Stimulated activated CD4-positive, alpha-beta T cell treated with anti-CD3 and anti-CD28 coated beads, Interleukin-12 subunit alpha, Interleukin-12 subunit beta, amount 100 ng/mL, for 24 hours (primary cell): ENCODE results near the gene STING1.
"Not testable (repeated sequence)": the region's sequence is repeated elsewhere in the genome, so short reads cannot be mapped to it uniquely, and the experiment has no call there.

ENCODE experiments used
- DNase-seq, 2 experiments: peaks; one replicate each; pipeline ENCODE4 v3.0.0-alpha.2; 2020; ENCODE audit warnings: low read depth in 2 of 2

The STING1 gene

DNA sequence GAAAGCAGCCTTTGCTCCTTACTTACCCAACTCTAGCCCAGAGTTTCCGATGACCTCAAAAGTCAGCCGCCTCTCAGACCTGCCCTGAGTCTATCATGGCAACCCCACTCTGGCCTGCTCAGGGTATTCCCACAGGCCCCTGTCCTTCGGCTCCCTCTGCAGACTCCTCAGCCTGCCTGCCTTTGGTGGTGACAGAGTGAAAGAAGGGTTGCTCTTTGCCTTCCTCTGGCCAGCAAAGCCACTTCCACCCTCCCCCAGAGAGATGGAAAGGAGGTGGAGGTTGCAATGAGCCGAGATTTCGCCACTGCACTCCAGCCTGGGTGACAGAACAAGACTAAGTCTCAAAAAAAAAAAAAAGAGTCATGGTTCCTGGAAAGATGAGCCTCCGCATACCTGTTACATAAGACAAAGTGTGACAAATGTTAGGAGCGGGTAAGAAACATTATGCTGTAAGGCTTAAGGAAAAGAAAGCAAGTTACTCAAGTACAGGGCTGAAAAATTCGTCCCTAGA is 14.1 kb downstream of the STING1 start:
- no peak for DNase-seq

DNA sequence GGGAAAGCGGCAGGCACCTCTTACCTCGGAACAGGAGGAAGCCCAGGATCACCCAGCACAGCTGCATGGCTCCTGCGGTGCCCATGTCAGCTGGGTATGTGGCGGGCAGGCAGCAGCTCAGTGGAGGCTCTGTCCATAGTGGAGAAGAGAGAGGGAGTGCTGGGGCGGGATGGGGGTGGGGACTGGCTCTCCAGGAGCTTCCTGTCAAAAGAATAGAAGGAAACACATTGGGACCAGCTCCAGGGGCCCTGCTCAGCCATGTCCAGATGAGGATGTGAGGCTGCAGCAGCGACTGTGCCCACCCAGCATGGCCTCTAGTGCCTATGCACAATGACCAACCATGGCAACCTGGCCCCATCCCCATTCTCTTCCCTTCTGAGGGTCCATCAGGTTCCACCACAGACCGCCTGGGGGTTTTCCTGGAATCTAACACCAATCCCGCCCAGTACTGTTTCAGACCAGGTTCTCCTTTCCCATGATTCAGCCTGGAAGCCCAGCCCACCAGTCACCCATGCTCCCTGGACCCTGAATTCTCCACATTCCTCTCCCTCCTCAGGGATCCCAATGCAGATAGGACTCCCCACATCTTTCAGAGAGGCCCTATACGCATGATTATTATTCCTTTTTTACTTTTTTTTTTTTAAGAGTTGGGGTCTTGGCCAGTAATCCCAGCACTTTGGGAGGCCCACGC is 19.8 kb downstream of the STING1 start, which contains the start of gene ECSCR:
ECSCR (minus strand) TSS at position 158 of the 691 bp plus-strand sequence; CDS start at position 85, 73 bp downstream.
- no peak for DNase-seq

DNA sequence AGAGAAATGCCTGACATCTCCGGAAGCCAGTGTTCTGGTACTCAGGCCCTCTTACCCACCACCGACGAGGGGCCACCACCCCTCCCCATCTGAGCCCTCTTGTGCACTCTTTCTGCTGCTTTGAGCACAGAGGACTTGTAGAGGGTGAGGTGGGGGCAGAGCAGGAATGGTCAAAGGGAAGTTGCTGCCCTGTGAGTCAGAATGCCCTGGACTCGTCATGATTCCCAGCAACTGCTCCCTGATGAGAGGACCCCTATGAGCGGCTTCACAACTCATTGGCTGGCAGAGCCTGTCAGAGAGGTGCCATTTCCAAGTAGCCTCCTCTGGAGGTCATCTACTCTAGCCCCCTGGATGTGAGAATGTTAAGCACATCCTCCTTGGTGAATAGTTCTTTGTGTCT is 20.9 kb downstream of the STING1 start:
- no peak for DNase-seq

DNA sequence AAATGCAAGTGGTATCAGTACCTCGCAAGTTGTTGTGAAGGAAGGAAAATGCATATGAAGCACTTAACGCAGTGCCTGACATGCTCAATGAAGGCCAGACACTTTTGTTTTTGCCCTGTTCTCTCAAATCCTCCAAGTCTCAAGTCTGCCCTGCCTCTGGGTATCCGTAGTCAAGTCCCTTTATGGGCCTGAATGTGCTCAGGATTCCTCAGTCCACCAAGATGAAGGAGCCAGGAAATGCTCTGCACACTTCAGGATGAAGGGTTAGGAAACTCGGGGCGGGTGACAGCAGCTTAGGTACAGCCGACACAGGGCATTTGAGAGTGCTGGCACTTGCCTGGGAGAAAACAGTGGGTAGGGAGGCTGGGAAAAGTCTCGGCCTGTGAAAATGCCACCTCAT is 21.4 kb downstream of the STING1 start:
- DNase-seq: no peak

DNA sequence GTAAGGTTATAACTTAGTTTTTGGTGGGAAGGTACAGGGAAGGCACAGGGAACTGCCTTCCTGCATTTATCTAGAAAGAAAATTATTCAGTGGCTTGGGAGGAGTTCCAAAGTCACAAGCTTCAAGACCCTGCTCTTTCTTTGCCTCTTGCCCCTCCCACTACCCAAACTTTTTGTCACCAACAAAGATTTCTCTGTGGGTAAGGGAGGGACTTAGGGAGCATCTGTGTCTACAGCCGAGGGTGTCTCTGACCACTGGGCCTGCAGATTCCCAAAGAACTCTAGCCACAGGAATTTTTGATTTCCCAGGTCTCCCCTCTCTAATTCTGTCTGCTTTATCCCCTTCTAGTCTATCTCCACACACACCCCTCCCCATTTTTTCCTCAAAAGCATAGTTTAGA is 22.1 kb downstream of the STING1 start:
- no peak for DNase-seq

DNA sequence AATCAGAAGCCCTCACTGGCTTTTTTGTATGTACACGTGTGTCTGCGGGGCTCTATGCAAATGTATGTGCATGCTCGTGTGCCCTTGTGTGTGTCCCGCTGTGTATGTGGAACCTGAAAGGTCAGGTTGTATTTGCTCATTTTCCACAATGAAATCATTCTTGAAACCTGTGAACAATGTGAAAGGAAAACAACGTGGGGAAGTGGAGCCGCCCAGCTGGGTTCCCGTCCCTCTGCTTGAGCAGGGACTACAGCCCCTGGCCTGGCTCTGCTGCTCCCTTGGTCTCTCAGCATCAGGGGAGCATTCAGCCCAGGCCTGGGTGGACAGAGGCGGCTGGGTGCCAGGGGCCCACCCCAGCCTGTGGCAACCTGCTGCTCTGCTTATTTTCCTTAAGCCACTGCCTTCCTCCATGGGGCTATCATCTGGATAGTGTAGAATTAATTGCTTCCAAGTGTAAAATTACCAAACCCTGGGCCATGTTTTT is 23.1 kb downstream of the STING1 start:
- no peak for DNase-seq

DNA sequence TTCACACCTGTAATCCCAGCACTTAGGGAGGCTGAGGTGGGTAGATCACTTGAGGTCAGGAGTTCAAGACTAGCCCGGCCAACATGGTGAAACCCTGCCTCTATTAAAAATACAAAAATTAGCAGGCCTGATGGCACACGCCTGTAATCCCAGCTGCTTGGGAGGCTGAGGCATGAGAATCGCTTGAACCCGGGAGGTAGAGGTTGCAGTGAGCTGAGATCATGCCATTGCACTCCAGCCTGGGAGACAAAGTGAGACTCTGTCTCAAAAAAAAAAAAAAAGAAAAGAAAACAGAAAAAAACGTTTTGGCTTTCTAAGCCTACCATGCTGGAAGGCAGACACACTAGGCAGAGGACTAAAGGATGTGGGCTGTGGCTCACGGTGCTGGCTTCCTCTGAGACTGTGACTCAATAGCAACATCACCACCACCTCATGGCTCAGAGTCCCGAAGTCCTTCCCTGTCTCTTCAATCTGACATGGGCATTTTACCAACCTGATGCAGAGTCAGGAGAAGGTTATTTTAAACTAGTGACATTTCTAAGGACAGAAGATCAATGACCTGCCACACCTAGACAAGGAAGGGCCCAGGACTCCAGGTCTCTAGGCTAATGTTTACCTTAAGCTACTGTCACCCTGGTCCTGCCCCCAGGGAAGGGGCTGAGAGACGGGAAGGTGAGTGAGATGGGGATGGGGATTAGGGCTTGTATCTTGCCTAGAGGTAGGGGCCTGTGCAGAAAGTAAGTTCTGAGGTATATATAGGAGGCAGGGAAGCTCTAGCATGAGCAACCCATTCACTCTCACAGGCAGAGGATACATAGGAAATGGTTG is 23.8 kb downstream of the STING1 start:
- DNase-seq: peak; percentile 56 to 72

DNA sequence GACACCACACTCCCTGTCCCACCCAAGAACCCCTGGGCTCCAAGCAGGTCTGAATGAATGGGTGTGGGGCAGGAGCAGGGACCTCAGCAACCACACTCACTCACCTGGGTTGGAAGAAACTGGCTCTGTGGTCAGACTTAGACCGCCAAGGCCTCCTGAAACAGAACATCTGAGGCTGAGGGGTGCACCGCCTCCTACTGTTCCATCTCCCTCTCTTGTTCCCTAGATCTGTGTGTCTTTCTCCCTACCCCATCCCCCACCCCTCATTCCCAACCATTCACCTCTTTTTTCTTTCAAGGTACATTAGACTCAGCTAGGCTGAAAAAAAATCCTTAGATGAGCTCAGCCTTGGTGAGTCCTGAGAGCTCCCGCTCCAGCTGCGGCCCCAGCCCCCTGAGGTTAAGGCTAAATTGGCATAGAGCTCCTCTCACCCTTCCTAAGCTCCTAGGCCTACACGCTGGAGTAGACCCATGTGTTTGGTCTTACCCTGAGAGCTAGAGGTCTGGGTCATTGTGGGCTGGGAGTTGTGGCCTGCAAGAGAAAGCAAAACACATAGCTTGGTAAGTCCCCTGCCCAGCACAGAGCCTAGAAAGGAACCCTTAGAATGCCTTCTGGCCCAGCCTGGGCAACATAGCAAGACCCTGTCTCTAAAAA is 24.8 kb downstream of the STING1 start:
- DNase-seq: no peak

DNA sequence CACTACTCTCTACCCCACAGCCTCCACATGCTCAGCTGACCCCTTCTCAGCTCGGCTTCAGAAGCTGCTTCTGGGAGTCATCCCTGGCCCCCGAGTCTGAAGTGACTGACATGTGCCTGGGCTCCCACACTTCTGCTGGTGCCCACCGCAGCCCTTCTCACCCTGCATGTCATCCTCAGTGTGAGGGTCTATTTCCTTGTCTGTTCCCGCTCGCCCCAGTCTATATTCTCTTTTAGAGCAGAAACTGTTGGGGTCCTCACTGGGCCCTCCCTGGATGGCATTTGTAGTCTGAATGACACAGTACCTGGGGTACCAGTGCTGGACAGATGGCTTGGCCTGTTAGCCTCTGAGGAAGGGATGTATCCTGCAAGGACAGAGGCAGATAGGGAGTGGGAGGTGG is 25.3 kb downstream of the STING1 start:
- no peak for DNase-seq

DNA sequence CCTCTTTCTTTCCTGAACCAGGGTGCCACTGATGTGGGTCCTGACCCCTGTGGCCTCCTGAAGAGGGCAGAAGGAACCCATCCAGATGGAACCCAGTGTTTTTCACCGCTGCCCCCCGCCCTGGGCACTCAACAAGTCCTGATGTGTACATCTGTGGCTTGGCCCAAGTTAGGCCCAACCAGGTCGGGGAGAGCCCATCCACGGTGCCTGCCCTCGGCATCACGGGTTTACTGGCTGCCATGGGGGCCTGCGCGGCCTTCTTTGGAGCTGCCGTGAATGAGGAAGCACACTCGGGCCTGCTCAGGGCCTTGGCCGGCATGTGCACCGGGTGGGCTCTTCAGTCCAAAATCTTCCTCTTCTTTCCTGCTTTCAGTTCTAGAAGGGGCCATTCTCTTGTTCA is 25.8 kb downstream of the STING1 start:
- no peak for DNase-seq

DNA sequence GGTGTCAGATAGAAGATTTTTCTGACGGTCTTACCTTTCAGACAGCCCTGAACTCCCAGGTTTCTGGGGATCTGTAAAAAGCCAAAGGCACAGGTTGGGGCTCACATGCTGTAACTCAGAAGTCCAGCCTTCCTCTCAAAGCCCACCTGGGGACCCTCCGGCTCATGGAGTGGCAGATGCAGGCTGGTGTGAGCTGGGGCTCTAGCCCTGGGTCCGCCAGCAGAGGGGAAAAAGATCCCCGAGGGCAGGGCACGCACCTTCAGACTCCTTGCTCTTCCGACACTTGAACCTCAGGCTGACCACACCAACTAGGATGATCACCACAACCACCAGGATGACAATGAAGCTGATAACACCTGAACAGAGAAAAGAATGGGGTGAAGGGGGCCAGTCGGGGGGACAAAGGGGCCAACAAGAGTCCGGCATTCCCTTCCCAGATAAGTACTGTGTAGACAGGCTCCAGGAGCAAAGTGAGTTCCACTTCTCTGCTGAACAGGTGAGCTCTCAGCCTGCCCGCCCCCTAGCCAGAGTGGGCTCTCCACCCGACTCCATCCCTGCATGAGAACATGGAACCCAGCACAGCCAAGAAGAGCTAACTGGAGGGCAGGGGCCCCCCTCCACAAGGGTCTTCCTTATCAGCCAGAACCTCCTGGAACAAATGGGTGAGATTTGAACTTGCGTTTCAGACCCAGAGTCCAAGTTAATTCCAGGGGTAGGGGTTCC is 27.8 kb downstream of the STING1 start:
- no peak for DNase-seq

DNA sequence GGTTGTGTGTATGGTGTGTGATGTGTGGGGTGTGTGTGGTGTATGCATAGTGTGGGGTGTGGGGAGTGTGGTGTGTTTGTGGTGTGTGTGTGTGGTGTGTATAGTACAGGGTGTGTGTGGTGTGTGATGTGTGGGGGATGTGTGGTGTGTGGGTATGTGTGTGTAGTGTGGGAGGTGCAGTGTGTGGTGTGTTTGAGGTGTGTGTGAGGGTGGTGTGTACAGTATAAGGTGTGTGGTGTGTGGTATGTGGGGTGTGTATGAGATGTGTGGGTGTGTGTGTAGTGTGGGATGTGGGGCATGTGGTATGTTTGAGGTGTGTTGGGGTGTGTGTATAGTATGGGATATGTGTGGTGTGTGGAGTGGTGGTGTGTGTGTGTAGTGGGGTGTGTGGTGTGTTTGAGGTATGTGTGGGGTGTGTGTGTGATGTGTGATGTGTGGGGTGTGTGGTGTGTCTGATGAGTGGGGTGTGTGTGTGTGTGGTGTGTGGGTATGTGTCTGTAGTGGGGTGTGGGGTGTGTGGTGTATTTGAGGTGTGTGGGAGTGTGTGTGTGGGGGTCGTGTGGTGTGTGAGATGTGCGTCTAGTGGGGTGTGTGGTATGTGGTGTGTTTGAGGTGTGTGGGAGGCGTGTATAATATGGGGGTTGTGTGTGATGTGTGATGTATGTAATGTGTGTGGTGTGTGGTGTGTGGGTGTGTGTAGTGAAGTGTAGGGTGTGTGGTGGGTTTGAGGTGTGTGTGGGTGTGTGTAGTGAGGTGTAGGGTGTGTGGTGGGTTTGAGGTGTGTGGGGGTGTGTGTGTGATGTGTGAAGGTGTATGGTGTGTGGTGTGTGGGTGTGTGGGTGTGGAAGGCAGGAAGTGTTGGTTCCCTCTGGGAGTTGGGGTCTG is 28.6 kb downstream of the STING1 start:
- no peak for DNase-seq

DNA sequence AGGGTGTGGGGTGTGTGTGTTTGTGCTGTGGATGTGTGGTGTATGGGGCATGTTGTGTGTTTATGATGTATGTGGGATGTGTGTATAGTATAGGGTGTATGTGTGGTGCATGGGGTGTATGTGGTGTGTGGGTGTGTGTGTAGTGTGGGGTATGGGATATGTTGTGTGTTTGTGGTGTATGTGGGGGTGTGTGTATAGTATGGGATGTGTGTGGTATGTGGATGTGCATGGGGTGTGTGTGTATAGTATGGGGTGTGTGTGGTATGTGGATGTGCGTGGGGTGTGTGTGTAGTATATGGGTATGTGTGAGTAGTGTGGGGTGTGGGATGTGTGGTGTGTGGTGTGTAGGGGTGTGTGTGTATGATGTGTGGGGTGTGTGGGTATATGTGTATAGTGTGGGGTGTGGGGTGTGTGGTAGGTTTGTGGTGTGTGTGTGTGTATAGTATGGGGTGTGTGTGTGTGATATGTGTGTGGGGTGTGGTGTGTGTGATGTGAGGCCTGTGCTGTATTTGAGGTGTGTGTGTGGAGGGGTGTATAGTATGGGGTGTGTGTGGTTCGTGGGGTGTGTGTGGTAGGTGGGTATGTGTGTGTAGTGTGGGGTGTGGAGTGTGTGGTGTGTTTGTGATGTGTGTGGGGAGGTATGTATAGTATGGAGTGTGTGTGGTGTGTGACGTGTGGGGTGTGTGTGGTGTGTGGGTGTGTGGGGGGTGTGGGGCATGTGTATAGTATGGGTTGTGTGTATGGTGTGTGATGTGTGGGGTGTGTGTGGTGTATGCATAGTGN is 30.5 kb downstream of the STING1 start:
- DNase-seq: no peak

DNA sequence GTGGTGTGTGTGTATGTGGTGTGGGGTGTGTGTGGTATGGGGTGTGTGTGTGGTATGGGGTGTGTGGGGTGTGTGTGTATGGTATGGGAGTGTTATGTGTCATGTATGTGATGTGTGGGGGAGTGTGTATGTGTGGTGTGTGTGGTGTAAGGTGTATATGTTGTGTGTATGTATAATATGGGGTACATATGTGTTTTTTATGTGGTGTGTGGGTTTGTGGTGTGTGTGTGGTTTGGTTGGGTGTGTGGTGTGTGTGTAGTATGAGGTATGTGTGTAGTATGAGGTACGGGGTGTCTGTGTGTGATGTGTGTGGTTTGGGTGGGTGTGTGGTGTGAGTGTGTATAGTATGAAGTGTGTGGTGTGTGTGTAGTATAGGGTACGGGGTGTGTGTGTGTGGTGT is 31.4 kb downstream of the STING1 start:
- no peak for DNase-seq

DNA sequence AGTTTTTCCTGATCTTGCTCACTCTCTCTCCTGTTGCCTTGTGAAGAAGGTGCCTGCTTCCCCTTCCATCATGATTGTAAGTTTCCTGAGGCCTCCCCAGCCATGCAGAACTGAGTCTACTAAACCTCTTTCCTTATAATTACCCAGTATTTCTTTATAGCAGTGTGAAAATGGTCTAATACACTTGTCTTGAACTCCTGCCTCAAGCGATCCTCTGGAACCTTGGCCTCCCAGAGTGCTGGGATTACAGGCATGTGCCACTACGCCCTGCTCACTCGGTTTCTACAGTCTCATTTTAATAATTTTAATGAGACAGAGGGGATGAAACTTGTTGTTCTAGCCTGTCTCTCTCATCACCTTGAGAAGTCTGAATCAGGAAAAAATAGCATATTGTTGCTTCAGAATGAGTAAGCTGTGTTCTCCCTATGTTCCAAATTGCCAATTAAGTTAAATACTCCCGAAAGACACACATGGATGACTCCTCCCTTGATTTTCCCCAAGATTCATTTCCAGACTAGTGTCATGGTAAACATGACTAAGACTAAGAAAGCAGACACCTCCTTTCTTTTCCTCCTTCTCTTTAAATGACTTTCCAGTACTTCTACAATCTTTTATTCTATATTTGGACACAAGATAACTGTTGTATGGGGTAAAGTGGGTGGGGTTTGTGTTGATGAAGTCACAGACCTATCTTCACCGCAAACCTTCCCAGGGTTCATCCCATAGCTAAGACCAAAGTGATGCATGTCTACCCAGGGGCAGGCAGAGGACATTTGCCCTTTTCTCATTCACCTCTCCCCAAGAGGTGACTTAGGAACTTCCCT is 35.4 kb downstream of the STING1 start:
- no peak for DNase-seq

DNA sequence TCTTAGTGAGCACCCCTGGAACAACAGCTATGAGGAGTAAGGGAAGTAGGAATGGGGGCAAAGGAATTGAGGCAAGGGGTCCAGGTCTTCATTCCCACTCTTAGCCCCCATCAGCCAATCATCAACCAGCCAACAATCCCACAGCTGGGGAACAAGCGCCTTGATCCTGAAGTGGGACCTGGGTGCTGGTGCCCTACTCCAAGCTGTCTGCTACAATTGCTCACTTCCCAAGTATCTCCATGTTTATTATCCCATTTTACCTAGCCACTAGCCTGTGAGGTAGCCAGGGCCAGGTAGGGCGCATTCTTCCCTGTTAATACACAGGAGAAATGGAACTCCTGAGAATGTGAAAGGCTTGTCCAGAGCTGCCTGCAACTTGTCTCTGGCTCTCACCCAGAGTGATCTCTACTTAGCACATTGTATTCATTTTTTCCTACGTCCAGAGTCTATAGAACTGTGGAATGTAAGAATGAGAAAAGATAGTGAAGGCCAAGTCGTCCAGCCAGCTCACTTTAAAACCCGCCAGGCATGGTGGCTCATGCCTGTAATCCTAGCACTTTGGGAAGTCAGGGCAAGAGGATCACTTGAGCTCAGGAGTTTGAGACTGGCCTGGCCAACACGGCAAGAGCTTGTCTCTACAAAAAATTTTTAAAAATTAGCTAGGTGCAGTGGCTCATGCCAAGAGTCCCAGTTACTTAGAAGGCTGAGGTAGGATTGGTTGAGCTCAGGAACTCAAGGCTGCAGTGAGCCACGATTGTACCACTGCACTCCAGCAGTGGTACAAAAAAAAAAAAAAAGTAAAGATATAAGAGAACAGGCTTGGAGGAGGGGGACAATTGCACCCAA is 37.0 kb downstream of the STING1 start:
- DNase-seq: no peak

DNA sequence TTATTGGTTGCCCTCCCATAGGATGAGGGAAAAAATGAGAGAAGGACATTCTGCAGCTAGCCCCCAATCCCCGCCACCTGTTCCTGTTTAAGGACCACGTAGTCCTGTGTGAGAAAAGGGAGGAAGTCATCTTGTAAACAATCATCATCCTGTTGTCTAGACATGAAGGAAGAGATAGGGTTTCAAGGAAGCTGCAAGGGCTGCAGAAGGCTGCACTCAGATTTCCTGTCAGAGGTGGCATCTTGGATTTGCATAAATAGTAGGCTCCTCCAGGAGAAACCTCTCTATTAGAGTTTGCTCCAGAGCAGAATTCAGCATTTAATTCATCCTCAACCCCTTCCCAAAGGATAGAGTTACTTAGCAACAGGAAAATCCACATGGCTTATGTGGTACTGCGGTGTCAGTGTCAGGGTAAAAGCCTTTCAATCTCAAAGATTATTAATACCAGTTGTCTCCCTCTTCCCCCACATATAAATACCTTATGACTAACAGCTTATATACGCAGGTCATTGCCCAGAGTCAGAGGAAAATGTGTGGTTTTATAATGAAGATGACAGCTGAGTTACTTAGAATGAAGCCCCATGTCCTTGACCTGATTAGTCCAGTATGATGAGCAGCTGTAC is 38.6 kb downstream of the STING1 start:
- no peak for DNase-seq

DNA sequence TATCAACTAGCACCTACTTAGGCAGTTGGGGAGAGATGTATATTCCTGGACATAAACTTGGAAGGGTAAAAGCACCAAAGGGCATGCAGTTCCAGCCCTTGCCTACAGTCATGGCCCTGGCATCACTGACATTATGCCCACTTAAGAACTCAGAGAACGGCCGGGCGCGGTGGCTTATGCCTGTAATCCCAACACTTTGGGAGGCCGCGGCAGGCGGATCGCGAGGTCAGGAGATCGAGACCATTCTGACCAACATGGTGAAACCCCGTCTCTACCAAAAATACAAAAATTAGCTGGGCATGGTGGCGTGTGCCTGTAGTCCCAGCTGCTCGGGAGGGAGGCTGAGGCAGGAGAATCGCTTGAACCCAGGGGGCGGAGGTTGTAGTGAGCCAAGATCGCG is 42.1 kb downstream of the STING1 start:
- DNase-seq: not testable (repeated sequence)
